Nephron progenitor cell (in vitro differentiated cells): ENCODE data around the gene CSHL1.
A peak's percentile ranks its signal among the peaks of the same experiment; 100 is the strongest.

Experiments used
- DNase-seq: peaks from one replicate; pipeline ENCODE4 v3.0.0; 2021
- H3K27ac Mint-ChIP-seq: 2 replicates; pipeline ENCODE4 v1.8.0; 2021; ENCODE audit warnings: mild to moderate bottlenecking, moderate library complexity, mixed read lengths
- H3K27me3 Mint-ChIP-seq: 2 replicates; pipeline ENCODE4 v1.8.0; 2021; ENCODE audit warnings: mild to moderate bottlenecking, low read depth, mixed read lengths; ENCODE audit not compliant: poor library complexity
- H3K36me3 Mint-ChIP-seq: 2 replicates; pipeline ENCODE4 v1.8.0; 2021; ENCODE audit warnings: low read depth, mixed read lengths
- H3K4me1 Mint-ChIP-seq: 2 replicates; pipeline ENCODE4 v1.8.0; 2021; ENCODE audit warnings: mixed read lengths
- H3K4me3 Mint-ChIP-seq: 2 replicates; pipeline ENCODE4 v1.8.0; 2021; ENCODE audit warnings: mild to moderate bottlenecking, moderate library complexity, mixed read lengths
- H3K9me3 Mint-ChIP-seq: 2 replicates; pipeline ENCODE4 v1.8.0; 2021; ENCODE audit warnings: mild to moderate bottlenecking, moderate library complexity, mixed read lengths
- CTCF ChIP-seq: fragments of 200-600 bp; sonication (generic); IDR thresholded peaks from 2 replicates; pipeline ENCODE4 v1.5.0; 2021; ENCODE audit warnings: antibody characterized with exemption

The CSHL1 gene

GRCh38 chr17:63941751-63942150, 30.7 kb upstream of the CSHL1 start:
- H3K9me3 Mint-ChIP-seq: no peaks in the 10 kb centered on the region
- H3K4me3 Mint-ChIP-seq: no peak overlapping the region
- DNase-seq: no peak
- H3K27me3 Mint-ChIP-seq: peaks cover 22% of the 10 kb centered on the region
- H3K4me1 Mint-ChIP-seq: peaks cover 49% of the 10 kb centered on the region
- TF ChIP-seq CTCF: no peak
- H3K27ac Mint-ChIP-seq: peak overlapping the region; percentile 80
- H3K36me3 Mint-ChIP-seq: no peaks in the 10 kb centered on the region

DNA sequence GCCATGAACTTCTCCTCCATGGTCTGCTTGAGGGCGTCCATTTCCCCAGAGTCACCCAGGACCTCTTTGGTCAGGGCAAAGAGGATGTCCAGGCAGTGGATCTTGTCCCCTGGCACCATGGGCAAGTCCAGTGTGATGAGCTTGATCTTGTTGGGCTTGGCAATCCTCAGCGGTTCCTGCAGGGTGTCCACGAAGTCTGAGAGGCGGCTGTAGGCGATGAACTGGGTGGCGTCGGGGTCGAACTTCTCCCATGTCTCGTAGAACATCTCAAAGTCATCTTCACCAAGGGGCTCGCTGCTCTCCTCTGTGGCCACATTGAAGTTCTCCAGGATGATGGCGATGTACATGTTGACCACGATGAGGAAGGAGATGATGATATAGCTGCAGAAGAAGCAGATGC, 30.1 kb upstream of the CSHL1 start:
- no peaks in the 10 kb centered on the region for H3K36me3 Mint-ChIP-seq
- H3K27me3 Mint-ChIP-seq: peaks cover 22% of the 10 kb centered on the region
- H3K27ac Mint-ChIP-seq: no peak overlapping the region
- DNase-seq: no peak
- TF ChIP-seq CTCF: no peak
- peaks cover 44% of the 10 kb centered on the region for H3K4me1 Mint-ChIP-seq
- H3K9me3 Mint-ChIP-seq: no peaks in the 10 kb centered on the region
- H3K4me3 Mint-ChIP-seq: no peak overlapping the region

- H3K27me3 Mint-ChIP-seq: peaks cover 24% of the 10 kb centered on the region
- peaks cover 39% of the 10 kb centered on the region for H3K4me1 Mint-ChIP-seq
- H3K4me3 Mint-ChIP-seq: no peak overlapping the region
- no peaks in the 10 kb centered on the region for H3K36me3 Mint-ChIP-seq
- TF ChIP-seq CTCF: no peak
- no peaks in the 10 kb centered on the region for H3K9me3 Mint-ChIP-seq
- H3K27ac Mint-ChIP-seq: no peak overlapping the region
- no peak for DNase-seq
Observed at GRCh38 chr17:63940584-63940983, 29.5 kb upstream of the CSHL1 start.

- Mint-ChIP-seq H3K27me3 (peaks cover 31% of the 10 kb centered on the region), H3K4me1 (peaks cover 32% of the 10 kb centered on the region), H3K4me3 (no peak overlapping the region), H3K36me3 (no peaks in the 10 kb centered on the region), H3K27ac (no peak overlapping the region), H3K9me3 (no peaks in the 10 kb centered on the region)
- no peak for DNase-seq
- TF ChIP-seq CTCF: no peak
Observed at GRCh38 chr17:63939884-63940283, 28.8 kb upstream of the CSHL1 start.

- no peak overlapping the region for H3K27ac Mint-ChIP-seq
- H3K4me1 Mint-ChIP-seq: peaks cover 32% of the 10 kb centered on the region
- no peak overlapping the region for H3K4me3 Mint-ChIP-seq
Observed at GRCh38 chr17:63939401-63939800, 28.3 kb upstream of the CSHL1 start.

More at GRCh38 chr17:63939401-63939800, 28.3 kb upstream of the CSHL1 start:
- DNase-seq: no peak
- no peak for TF ChIP-seq CTCF
- Mint-ChIP-seq H3K36me3 (no peaks in the 10 kb centered on the region), H3K27me3 (peaks cover 31% of the 10 kb centered on the region), H3K9me3 (no peaks in the 10 kb centered on the region)
